ENCODE measurements around the gene ZNF766.
"Not testable (repeated sequence)": the region's sequence is repeated elsewhere in the genome, so short reads cannot be mapped to it uniquely, and the experiment has no call there.

ZNF766 gene

DNA sequence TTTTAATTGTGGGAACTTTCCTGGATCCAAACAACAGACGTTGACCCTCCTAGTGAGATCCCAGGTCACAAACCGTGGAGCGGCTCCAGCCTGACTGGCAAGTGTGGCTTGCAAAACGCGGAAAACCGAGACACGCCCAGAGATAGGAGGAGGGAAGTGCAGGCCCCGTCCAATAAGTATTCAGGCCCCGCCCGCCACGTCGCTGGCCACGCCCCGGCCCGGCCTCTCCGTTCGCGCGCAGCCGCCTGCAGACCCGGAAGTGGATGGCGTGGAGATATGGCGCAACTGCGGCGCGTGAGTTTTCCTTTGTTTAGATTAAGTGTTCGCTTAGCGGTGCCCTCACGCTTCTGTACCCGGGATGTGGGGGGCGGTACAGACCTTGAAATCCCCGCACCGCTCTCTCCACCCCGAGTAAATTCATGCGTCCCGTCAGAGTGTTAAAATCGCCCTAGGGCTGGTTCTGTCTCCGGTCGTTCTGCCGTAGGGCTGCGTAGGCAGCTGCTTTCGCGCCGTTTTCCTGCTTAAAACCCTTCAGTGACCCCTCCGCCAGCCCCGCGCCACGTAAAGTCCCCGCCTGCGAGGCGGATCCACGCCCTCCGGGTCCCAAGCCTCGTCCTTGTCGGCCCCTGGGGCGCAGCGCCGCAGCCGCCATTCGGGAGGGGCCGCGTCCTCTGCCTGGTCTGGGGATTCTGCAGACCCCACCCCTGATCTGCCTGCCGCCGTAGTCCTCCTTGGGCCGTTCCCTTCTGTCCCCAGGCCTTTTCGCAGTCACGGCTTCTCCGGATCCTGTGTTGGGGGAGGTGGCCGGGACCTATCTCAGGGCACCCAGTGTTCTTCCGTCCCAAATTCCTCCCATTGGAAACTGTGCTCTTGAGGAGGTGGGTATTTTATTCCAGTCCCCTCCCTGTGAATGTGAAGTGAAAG lies at the start of gene ZNF766:
Gene ZNF766 (plus strand): TSS at position 250 of the 924 bp plus-strand sequence. CDS start 27 bp downstream, at position 277.
- DNase-seq: peak; percentile 96

DNA sequence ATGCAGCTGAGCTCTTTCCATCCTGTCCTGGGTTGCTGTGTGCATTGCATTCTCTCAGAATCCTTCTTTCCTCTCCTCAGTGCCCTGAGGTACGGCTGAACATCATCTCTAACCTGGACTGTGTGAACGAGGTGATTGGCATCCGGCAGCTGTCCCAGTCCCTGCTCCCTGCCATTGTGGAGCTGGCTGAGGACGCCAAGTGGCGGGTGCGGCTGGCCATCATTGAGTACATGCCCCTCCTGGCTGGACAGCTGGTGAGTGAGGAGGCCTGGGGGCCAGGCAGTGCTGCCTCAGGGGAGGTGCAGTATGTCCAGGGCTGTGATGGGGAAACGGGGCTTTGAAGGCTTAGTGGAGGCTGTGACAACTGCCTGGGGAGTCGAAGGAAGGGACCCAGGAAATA lies 49.8 kb upstream of the ZNF766 start:
- no peak for DNase-seq

DNA sequence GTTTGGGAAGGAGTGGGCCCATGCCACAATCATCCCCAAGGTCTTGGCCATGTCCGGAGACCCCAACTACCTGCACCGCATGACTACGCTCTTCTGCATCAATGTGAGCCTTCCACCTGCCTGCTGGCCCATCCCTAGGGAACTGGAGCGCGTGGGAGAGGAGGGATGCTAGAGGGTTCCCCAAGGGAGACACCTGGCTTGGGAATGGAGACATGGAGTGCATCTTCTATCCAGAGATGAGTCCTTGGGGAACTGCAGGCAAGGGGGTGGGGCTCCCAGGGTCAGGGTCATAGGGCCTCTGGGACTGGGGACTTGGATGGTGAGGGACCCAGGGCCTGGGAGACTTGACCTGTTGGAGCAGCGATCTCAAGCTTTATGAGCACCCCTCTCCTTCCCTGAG lies 48.4 kb upstream of the ZNF766 start:
- DNase-seq: no peak

DNA sequence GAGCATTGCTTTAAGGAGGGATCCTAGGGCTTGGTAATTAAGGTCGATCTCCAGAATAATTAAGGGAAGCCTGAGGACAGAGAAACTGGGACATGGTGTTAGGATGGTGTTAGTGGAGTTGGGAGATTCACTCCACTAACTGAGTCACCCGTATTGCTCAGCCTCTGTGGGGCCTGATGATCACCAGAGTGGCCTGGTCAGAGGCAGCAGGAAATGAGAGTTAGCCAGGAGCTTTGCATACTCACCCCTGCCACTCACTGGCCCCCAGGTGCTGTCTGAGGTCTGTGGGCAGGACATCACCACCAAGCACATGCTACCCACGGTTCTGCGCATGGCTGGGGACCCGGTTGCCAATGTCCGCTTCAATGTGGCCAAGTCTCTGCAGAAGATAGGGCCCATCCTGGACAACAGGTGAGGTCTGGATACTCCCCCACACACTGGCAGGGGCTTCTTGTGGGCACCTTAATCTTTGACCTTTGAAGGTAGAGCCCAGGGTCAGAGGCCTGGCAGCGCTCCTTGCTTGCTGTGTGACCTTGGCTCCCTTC lies 47.5 kb upstream of the ZNF766 start:
- DNase-seq: no peak

DNA sequence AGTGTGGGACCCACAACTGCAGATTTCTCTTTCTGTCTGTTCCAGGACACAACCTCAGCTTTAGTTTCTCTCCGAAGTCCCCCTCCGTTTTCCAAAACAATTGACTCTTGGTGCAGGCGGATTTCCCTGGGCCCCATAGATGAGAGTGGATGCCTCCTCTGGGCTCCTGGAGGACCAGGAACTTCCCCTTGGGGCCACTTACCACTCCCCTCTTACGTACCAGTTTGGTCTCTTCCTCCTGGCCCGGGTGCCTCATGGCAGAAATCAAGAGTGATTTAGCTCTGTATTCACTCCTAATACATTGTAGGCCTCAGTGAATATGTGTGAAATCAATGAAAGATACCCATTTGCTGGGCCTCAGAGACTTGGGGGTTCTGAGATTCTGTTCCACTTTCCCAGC lies 45.2 kb upstream of the ZNF766 start:
- no peak for DNase-seq

DNA sequence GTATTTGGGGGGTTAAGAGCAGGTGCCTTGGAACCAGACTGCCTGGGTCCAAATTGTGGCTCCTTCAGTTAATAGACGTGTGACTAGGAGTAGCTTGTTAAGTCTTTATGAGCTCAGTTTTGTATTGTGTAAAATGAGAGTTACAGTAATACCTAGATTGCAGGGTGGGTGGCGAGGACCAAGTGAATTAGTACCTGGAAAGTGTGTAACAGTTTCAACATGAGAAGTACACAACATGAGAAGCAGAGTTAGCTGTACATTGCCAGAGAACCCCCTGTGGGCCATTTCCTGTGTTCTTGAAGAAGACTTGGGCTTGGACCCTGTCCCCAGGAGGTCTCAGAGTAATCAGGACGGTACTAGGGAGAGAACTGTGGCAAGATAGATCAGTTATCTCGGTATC lies 42.7 kb upstream of the ZNF766 start:
- no peak for DNase-seq

DNA sequence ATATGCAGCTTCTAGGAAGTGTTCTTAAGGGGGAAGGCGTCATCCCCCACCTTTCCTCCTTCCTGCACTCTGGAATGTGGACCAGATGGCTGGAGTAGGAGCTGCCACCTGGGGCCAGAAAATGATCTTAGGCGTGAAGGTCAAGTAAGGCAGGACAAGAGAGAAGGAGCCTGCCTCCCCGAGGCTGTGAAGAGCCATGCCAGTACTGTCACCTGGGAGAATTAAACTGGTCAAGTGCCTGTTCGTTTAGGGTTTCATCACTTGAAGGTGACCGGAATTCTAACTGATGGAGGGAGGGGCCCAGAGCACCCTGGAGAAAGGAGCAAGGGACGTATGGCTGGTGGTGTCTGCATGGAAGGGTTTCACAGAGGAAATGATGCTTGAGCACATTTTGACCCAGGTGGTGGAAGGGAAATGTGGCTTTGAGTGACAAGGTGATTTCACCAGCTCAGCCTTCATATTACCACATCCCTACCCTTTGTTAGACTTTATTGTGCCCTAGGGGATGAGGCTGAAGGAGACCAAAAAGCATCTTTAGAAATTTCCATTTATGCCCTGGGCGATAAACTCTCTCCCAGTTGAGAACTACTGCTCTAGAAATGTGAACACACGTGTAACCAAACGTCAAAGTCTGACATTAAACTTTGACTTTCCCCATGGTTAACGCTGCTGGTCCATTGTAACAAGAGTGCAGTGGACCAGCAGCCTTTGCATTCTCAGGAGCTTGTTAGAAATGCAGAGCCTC lies 42.0 kb upstream of the ZNF766 start:
- DNase-seq: no peak

DNA sequence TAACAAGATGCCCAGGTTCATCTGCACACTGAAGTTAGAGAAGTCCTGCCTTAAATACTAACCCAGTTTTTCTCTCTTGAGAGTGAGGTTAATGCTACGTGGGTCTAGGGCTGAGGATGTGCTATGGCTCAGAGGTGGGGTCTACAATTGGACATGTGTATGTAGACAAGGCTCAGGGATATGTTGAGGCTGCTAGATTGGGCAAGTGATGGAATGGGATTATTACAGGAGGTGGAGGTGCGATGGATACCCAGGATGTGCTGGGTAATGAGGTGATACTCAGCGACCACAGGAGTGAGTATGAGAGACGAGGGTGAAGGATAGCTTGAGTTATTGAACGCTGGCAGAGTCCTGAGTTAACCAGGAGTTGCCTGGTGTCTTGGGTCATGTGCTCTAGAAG lies 41.4 kb upstream of the ZNF766 start:
- no peak for DNase-seq

DNA sequence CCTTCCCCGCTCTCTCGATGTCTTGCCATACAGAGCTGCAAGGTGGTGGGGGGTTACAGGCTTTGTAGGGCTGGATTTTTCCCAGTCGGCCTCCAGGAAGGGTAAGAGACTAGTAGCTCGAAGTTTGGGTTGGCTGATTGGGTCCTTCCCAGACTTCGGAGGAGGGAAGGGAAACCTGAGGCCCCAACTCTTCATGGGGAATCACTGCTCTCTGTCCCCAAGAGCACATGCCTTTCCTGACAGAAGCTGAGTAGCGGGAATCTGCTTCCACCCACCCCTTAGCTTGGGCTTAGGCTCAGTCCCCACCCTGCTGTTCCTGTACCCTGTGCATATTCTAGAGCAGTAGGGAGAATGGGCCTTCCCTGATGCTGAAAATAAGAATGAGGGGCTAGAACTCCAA lies 39.9 kb upstream of the ZNF766 start:
- no peak for DNase-seq

DNA sequence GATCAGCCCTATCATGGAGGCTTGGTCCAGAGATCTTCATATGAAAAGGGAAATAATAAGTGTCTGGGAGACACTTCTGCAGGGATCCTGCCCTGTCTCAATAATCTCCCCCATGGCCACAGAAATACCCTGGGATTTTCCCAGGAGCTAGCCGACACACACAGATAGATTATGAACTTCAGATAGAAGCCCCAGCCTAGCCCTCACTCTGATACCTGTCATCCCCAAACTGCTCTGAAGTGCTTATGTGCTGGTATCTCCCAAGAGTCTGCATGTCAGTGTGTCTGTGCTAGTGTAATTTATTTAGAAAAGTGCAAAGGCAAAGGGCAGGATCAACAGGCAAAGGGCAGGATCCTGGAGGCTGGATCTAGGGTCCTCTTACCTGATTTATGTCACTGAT lies 38.7 kb upstream of the ZNF766 start:
- no peak for DNase-seq

DNA sequence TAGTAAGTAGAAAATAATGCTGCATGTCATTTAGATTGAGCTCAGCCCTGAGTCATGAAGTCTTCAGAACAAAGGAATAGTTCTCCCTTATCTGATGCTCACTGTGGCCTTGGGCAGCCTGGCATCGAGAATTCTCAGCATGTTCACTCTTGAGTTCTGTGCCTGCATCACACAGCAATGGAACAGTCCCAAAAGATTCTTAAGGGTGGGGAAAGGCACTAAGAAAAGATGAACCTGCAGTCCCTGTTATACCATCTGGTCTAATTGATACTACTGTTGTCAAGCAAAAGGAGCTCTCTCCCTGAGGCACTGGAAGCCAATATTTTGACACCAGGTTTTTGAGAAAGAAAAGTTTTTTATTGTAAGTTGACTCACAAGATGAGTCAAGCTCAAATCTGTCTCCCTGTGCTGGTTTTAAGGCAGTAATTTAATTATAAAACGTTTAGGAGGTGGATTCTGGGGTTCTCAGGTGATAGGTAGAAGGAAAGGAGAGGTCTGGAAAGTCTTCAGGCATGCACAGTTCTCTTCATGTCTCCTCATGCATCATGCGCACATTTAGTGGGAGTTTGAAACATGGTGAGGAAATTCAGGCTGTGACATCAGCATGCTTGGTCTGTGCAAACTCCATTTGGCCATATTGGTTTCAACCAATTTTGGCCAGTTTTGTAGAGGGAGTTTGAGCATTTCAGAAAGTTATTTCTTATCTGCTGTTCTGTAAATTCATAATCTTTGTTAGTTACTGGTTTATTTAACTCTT lies 38.1 kb upstream of the ZNF766 start:
- DNase-seq: no peak

DNA sequence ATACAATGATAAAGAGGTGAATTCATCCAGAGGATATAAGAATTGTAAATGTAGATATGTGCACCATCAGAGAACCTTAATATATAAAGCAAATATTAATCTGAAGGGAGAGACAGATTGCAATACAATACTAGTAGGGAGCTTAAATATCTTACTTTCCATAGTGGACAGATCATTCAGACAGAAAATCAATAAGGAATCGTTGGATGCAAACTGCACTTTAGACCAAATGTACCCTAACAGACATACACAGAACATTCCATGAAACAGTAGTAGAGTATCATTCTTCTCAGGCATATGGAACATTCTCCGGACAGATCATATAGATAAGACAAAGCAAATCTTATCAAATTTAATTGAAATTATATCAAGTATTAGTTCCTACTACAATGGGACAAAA lies 35.0 kb upstream of the ZNF766 start:
- no peak for DNase-seq

DNA sequence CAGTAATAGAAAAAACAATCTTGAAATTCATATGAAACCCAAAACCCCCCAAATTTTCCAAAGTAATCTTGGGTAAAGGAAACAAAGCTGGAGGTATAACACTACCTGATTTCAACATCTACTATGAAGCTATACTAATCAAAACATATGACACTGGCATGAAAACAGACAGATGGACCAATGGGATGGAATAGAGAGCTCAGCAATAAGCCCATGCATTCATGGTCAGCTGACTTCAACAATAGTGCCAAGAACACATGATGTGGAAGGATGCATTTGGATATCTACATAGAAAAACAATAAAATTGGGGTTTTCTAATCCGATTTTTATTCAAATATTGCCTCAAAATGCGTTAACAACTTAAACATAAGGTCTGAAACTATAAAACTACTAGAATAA lies 32.2 kb upstream of the ZNF766 start:
- DNase-seq: no peak

DNA sequence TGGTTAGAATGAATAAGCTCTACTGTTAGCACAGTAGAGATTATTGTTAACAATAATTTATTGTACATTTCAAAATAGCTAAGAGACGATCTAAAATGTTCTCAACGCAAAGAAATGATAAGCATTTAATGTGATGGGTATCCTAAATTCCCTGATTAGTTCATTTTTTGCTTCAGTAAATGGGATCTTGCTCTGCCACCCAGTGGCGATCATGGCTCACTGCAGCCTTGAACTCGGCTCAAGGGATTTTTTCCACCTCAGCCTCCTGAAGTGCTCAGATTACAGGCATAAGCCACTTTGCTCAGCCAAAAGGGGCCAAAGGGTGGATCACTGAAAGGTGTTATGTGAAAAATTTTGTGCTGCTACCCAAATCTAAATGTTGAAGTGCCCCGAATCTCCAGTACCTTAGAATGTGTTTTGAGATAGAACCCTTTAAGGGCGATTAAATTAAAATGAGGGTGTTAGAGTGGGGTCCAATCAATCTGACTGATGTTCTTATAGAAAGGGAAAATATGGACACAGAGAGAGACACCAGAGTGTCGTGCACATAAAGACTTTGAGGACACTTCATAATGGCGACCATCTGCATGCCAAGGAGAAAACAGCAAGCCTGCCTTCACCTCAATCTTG lies 31.5 kb upstream of the ZNF766 start:
- DNase-seq: peak; percentile 72

DNA sequence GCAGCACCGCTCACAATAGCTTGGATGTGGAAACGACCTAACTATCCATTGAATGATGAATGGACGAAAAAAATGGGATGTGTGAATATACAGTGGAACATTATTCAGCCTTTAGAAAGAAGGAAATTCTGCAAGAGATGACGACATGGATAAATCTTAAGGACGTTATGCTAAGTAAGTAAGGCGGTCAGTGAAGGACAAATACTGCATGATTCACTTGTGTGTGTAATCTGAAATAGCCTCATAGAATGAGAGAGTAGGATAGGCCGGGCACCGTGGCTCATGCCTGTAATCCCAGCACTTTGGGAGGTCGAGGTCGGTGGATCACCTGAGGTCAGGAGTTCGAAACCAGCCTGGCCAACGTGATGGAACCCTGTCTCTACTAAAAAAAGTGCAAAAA lies 25.4 kb upstream of the ZNF766 start:
- DNase-seq: no peak

DNA sequence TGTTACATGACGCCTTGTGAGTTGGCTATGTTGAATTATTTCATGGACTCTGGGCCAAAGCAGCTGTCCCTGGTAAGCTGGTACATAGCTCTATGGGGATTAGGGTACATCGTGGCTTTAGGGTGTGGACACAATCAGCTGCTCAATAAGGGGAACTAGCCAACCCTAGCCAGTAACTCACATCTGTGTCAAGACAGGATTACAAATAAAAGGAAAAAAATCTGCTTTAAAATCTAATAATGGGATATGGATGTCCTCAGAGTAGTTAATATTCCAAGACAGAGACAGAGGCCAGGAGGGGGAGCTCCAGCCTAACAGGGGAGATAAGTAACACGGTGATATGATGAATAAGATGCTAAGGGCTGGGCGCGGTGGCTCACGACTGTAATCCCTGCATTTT lies 21.1 kb upstream of the ZNF766 start:
- DNase-seq: peak; percentile 70

DNA sequence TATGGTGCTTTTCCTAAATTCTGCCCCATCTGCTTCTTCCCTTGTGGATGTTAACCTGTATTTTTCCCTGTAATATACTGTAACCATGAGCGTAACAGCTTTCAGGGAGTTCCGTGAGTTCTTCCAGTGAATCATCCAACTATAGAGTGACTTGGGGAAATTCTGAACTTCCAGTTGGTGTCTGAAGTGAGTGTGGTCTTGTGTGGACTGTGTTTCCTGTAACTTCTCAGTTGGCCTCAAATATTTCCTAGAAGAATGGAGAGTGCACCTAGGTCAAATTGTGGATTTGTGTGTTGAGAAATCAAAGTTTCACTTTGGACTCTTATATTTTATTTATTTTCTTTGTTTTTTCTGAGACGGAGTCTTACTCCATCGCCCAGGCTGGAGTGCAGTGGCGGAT lies 11.0 kb upstream of the ZNF766 start:
- DNase-seq: no peak

DNA sequence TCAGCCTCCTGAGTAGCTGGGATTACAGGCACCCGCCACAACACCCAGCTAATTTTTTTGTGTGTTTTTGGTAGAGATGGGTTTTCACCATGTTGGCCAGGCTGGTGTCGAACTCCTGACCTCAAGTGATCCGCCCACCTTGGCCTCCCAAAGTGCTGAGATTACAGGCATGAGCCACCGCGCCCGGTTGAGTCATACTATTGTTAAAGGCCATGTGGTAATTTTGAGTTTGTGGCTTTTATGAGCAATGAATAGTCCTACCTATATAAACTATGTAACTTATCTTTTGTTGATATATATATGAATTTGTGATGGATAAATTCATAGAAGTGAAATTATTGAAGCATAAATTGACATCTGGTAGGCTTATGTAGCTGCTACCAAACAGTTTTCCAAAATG lies 3.8 kb upstream of the ZNF766 start:
- DNase-seq: not testable (repeated sequence)

DNA sequence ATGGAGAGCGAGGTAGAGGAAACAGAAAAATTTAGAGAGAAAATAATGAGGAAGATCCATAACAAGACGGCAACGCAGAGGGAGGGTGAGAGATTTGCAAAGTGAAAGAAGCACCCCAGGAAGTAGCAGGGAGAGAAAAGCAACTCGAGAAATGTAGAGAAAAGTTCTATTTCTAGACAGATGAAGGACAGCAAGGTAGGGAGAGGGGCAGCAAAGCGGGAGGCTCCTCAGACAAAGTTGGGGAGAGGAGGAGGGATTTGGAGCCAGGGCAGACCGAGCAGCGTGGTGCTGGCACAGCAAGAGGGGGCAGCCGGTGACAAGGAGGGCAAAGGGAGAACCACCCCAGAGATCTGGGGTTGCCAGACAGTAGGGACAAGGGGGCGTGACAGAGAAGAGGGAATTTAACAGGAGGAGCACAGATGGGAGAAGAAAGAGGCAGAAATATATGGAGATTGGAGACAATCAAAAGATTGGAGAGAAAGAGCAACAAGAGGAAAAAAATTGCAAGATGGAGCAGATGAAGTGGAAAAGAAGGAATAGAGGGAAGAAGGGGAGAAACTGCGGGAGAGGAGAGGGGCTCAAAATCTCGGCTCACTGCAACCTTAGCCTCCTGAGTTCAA lies 989 bp downstream of the ZNF766 start:
- peak; percentile 10 for DNase-seq

DNA sequence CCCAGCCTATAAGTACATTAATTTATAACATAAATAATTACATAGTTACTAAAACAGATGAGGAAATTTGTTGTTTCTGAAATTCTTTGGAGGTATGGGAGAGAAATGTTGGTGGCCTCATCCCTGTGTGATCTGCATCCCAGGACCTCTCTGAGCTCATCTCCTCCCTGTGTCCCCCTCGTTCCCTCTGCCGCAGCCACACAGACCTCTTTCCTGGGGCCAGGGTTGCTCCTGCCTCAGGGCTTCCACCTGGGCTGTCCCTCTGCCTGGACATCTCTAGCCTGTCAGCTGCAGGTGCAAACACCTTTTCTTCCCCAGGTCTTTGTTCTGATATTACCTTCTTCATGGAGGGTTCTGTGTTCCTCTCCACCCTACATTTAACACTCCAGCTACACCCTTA lies 3.9 kb downstream of the ZNF766 start:
- DNase-seq: no peak

DNA sequence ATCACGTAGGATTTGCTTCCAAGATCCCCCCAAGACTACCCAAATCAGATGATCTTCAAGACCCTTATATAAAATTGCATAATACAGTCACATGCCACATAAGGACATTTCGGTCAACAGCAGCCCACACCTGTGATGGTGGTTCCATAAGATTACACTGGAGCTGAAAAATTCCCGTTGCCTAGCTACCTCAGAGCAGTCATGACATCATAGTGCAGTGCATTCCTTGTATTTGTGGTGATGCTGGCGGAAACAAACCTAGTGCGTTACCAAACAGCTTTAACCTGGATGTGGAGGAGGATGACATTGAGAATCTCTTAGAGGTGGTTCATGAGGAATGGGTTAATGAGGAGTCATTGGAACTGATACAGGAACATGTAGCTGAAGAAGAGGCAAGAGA lies 4.8 kb downstream of the ZNF766 start:
- DNase-seq: no peak

DNA sequence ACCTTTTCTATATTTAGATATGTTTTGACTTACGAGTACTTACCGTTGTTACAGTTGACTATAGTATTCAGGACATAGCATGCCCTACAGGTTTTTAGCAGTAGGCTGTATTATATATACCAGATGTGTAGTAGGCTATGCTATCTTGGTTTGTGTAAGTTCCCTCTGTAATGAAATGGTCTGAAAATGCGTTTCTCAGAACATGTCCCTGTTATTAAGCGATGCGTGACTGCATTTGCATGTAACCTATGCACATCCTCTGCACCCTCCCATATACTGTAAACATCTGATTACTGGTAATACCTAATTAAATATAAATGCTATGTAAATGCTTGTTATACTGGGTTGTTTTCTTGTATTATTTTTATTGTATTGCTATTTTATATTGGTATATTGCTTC lies 6.6 kb downstream of the ZNF766 start:
- no peak for DNase-seq

Measured in CD4-positive, alpha-beta T cell treated with Interleukin-17A for 1 hour (primary cell).